Lower leg skin (tissue), 4 donors: Measurements from ENCODE around the gene TMEM86B. TPM values are rescaled to one million over a fixed set of nuclear protein-coding genes. Genes with fewer than 3 reads are reported as not detected.

ENCODE experiments used
- DNase-seq, 2 donors: peaks; one replicate each; pipeline ENCODE4 v3.0.0-alpha.2; 2019; ENCODE audit warnings: low spot score in 2 of 2
- H3K4me3 ChIP-seq: fragments of 200-600 bp; sonication (generic); 2 replicates; pipeline ENCODE4 v1.5.1; 2017; ENCODE audit warnings: mild to moderate bottlenecking, low read depth; ENCODE audit not compliant: poor library complexity, severe bottlenecking
- CTCF ChIP-seq, 3 donors: fragments of 450-650 bp; IDR thresholded peaks; one replicate each; pipeline ENCODE4 v1.5.1; 2016; ENCODE audit warnings: antibody characterized with exemption in 3 of 3, mild to moderate bottlenecking in 3 of 3, moderate library complexity in 2 of 3
- POLR2A ChIP-seq, 2 donors: fragments of 450-650 bp; IDR thresholded peaks; one replicate each; pipeline ENCODE4 v1.6.1; 2016 to 2017; ENCODE audit warnings: antibody characterized with exemption in 2 of 2, mild to moderate bottlenecking in 1 of 2, moderate library complexity in 1 of 2
- WGBS, 2 donors: methylation state at CpG; one replicate each; pipeline ENCODE4 v1.1.5; 2018; 5-methylcytosine and 5-hydroxymethylcytosine counted together
- intact Hi-C: fragments of 100-400 bp; cut with DNase I; formaldehyde crosslinking; loops from one replicate; pipeline ENCODE4 v1.15.0; 2023; ENCODE audit warnings: low total_unique reads
- total RNA-seq, 4 donors: library from RNA; depleted of rRNA; stranded (reverse); fragments of >200 nt; gene quantifications; one replicate each; pipeline ENCODE4 v1.1.0, GENCODE V29; 2016

Gene TMEM86B
- total RNA-seq, 4 donors from 2014 or later = 1.1 to 2.4 (median 1.6) TPM

- H3K4me3 ChIP-seq = no peak overlapping the region
- intact Hi-C loops = no loop called here
- WGBS, 2 donors = 43 to 59% methylated on average over 19 of the region's 19 CpGs
- DNase-seq = no peak
- TF ChIP-seq POLR2A (IDR thresholded peaks at IDR 0.05) (no peak), CTCF (IDR thresholded peaks at IDR 0.05) (no peak)
These were observed 22.9 kb upstream of the TMEM86B start for GRCh38 chr19:55251341-55252081.

GRCh38 chr19:55250262-55251036 is 21.9 kb upstream of the TMEM86B start:
- TF ChIP-seq POLR2A (IDR thresholded peaks at IDR 0.05) (no peak), CTCF (IDR thresholded peaks at IDR 0.05) (no peak)
- H3K4me3 ChIP-seq = no peak overlapping the region
- 93 to 95% methylated on average over 18 of the region's 18 CpGs for WGBS, 2 donors
- no peak for DNase-seq
- intact Hi-C loops = no loop called here

GRCh38 chr19:55249841-55250240 is 21.3 kb upstream of the TMEM86B start:
- 90 to 95% methylated on average over 9 to 11 of the region's 11 CpGs for WGBS, 2 donors
- no peak for DNase-seq
- no peak for TF ChIP-seq POLR2A (IDR thresholded peaks at IDR 0.05)
- TF ChIP-seq CTCF (IDR thresholded peaks at IDR 0.05) = no peak
- intact Hi-C loops = no loop called here
- H3K4me3 ChIP-seq = no peak overlapping the region

GRCh38 chr19:55248704-55249103 is 20.1 kb upstream of the TMEM86B start:
- TF ChIP-seq CTCF (IDR thresholded peaks at IDR 0.05) (no peak), POLR2A (IDR thresholded peaks at IDR 0.05) (no peak)
- no peak for DNase-seq
- intact Hi-C loops = no loop called here
- H3K4me3 ChIP-seq = no peak overlapping the region
- 76 to 81% methylated on average over 9 of the region's 9 CpGs for WGBS, 2 donors

- TF ChIP-seq CTCF (IDR thresholded peaks at IDR 0.05) = no peak
- TF ChIP-seq POLR2A (IDR thresholded peaks at IDR 0.05) = no peak
- no peak for DNase-seq
- 81 to 82% methylated on average over 10 of the region's 10 CpGs for WGBS, 2 donors
- H3K4me3 ChIP-seq = no peak overlapping the region
- intact Hi-C loops = no loop called here
These were observed 19.7 kb upstream of the TMEM86B start for GRCh38 chr19:55248166-55248675.
